Endothelial cell of umbilical vein (primary cell): ENCODE measurements around the gene RBM6.

ENCODE experiments used
- CTCF ChIP-seq, 2 donors: IDR thresholded peaks; 1 replicate in 1 of 2; 2 replicates in 1 of 2; pipeline ENCODE4 v1.5.1; 2011; ENCODE audit warnings: low read length in 2 of 2, mild to moderate bottlenecking in 2 of 2, moderate library complexity in 2 of 2, control low read depth in 1 of 2, inconsistent platforms in 1 of 2, low read depth in 1 of 2; ENCODE audit not compliant: insufficient read depth in 1 of 2; ENCODE audit errors: extremely low read depth in 1 of 2
- POLR2AphosphoS5 ChIP-seq: IDR thresholded peaks from 2 replicates; pipeline ENCODE4 v1.6.1; 2012; ENCODE audit warnings: low read depth, mild to moderate bottlenecking, control low read depth, low read length, moderate library complexity; ENCODE audit not compliant: insufficient read depth

- no peak for TF ChIP-seq CTCF (IDR thresholded peaks at IDR 0.05; ENCODE audit: extremely low read depth in 1 of 2, insufficient read depth in 1 of 2, low read depth in 1 of 2, low read length in 2 of 2)
- TF ChIP-seq POLR2AphosphoS5: no peak
Observed at GRCh38 chr3:49952924-49953323, 13.0 kb downstream of the RBM6 start.
